HG02763 (cell line): ENCODE data around the gene GUK1.
"Not testable (repeated sequence)": the region's sequence is repeated elsewhere in the genome, so short reads cannot be mapped to it uniquely, and the experiment has no call there.

Source experiments
- ATAC-seq: cut with Tn5 transposase; IDR thresholded peaks from one replicate; pipeline ENCODE4 v1.9.1; 2021; ENCODE audit warnings: mild to moderate bottlenecking, moderate library complexity; ENCODE audit not compliant: unreplicated experiment

GUK1 gene

GRCh38 chr1:228104526-228105269 is 35.4 kb upstream of the GUK1 start:
- ATAC-seq, result no peak

GRCh38 chr1:228105270-228105995 is 34.6 kb upstream of the GUK1 start:
- no peak for ATAC-seq

- no peak for ATAC-seq
These were observed 33.9 kb upstream of the GUK1 start for GRCh38 chr1:228105996-228106799.

- ATAC-seq, result no peak
These were observed 33.4 kb upstream of the GUK1 start for GRCh38 chr1:228106800-228107054.

- no peak for ATAC-seq
These were observed 32.4 kb upstream of the GUK1 start for GRCh38 chr1:228107636-228108035.

- ATAC-seq, result no peak
These were observed 31.9 kb upstream of the GUK1 start for GRCh38 chr1:228108055-228108690.

- no peak for ATAC-seq
These were observed 31.4 kb upstream of the GUK1 start for GRCh38 chr1:228108742-228109072.

- ATAC-seq, result peak; percentile 88
These were observed 30.8 kb upstream of the GUK1 start, which contains the start of gene MRPL55 for GRCh38 chr1:228109073-228109961. TSS of gene MRPL55 (minus strand) at chr1:228109299. CDS start at chr1:228108260, 1,039 bp downstream.

- no peak for ATAC-seq
These were observed 30.1 kb upstream of the GUK1 start for GRCh38 chr1:228109962-228110488.

- no peak for ATAC-seq
These were observed 29.5 kb upstream of the GUK1 start for GRCh38 chr1:228110556-228110955.

- ATAC-seq, result not testable (repeated sequence)
These were observed 28.8 kb upstream of the GUK1 start for GRCh38 chr1:228111315-228111714.

GRCh38 chr1:228112167-228112566 is 27.9 kb upstream of the GUK1 start:
- no peak for ATAC-seq

- no peak for ATAC-seq
These were observed 27.5 kb upstream of the GUK1 start for GRCh38 chr1:228112617-228113016.

- ATAC-seq, result no peak
These were observed 25.3 kb upstream of the GUK1 start for GRCh38 chr1:228114827-228115226.

- ATAC-seq, result no peak
These were observed 22.7 kb upstream of the GUK1 start for GRCh38 chr1:228117335-228117734.

- ATAC-seq, result no peak
These were observed 22.0 kb upstream of the GUK1 start for GRCh38 chr1:228118040-228118439.

- no peak for ATAC-seq
These were observed 19.7 kb upstream of the GUK1 start for GRCh38 chr1:228120351-228120750.

- ATAC-seq, result no peak
These were observed 19.1 kb upstream of the GUK1 start for GRCh38 chr1:228120857-228121489.

GRCh38 chr1:228122921-228123441 is 17.1 kb upstream of the GUK1 start:
- no peak for ATAC-seq
